Heart right ventricle (tissue), 16 donors: ENCODE measurements around the gene TSTD2. TPM values are rescaled to one million over a fixed set of nuclear protein-coding genes. Genes with fewer than 3 reads are reported as not detected.
A peak's percentile ranks its signal among the peaks of the same experiment; 100 is the strongest.

Source experiments
- ATAC-seq, 8 donors: fragments of 200-7000 bp; cut with Tn5 transposase; one replicate each; pipeline ENCODE4 v1.9.1; 2020; ENCODE audit warnings: mild to moderate bottlenecking in 8 of 8, moderate library complexity in 8 of 8, moderate number of reproducible peaks in 1 of 8
- DNase-seq, 2 donors: peaks; one replicate each; pipeline ENCODE4 v3.0.0-alpha.2; 2020
- H3K27ac ChIP-seq, 10 donors: fragments of 200-600 bp; sonication (generic) in 2 of 10; one replicate each; pipeline versions ENCODE4 v1.5.0 to v1.8.0; 2020 to 2022; ENCODE audit warnings: mild to moderate bottlenecking in 3 of 10
- H3K27me3 ChIP-seq, 7 donors: fragments of 200-600 bp; one replicate each; pipeline ENCODE4 v1.8.0; 2021 to 2022; ENCODE audit warnings: mild to moderate bottlenecking in 2 of 7
- H3K36me3 ChIP-seq, 9 donors: fragments of 200-600 bp; sonication (generic) in 1 of 9; one replicate each; pipeline versions ENCODE4 v1.5.0 to v1.8.0; 2020 to 2022; ENCODE audit warnings: mild to moderate bottlenecking in 2 of 9
- H3K4me1 ChIP-seq, 9 donors: fragments of 200-600 bp; sonication (generic) in 1 of 9; one replicate each; pipeline versions ENCODE4 v1.5.0 to v1.8.0; 2020 to 2022; ENCODE audit warnings: mild to moderate bottlenecking in 4 of 9
- H3K4me3 ChIP-seq, 10 donors: fragments of 200-600 bp; sonication (generic) in 2 of 10; one replicate each; pipeline versions ENCODE4 v1.5.0 to v1.8.0; 2020 to 2022; ENCODE audit warnings: mild to moderate bottlenecking in 7 of 10, moderate library complexity in 2 of 10
- H3K9me3 ChIP-seq, 11 donors: fragments of 200-600 bp in 10 of 11; sonication (generic) in 2 of 11; one replicate each; pipeline versions ENCODE4 v1.5.0 to v1.8.0; 2013 to 2022; ENCODE audit warnings: mild to moderate bottlenecking in 2 of 11, control low read depth in 1 of 11, moderate library complexity in 1 of 11
- CTCF ChIP-seq, 9 donors: fragments of 200-600 bp; sonication (generic) in 2 of 9; IDR thresholded peaks; one replicate each; pipeline versions ENCODE4 v1.5.0 to v1.8.0; 2021 to 2022; ENCODE audit warnings: antibody characterized with exemption in 9 of 9, mild to moderate bottlenecking in 5 of 9, moderate library complexity in 1 of 9
- WGBS, 2 donors: extraction: QIAGEN DNeasy Blood & Tissue Kit; methylation state at CpG; one replicate each; pipeline ENCODE4 v1.1.7; 2013; ENCODE audit warnings: inconsistent platforms in 1 of 2; 5-methylcytosine and 5-hydroxymethylcytosine counted together
- intact Hi-C, 10 donors: fragments of 100-400 bp; cut with DNase I; formaldehyde crosslinking; loops; one replicate each; pipeline versions ENCODE4 v1.11.1 to v1.14.2; 2022
- polyA plus RNA-seq, 2 donors: library from polyadenylated mRNA; stranded (reverse); fragments of 200-250 nt; gene quantifications; one replicate each; pipeline ENCODE4 v1.2.3, GENCODE V29; 2013
- total RNA-seq, 10 donors: library from RNA; stranded (reverse); fragmentation: NEBNext Ultra II Directional in 3 of 10; extraction: Animal tissue kit (Norgen Biotek cat#: 25700) in 3 of 10; gene quantifications; one replicate each; pipeline versions ENCODE4 v1.2.1 to v1.2.4, GENCODE V29; 2021 to 2023
- donor health status: Arrhythmogenic right ventricular cardiomyopathy.
- donor health status: ischemic (EF 13 %, LVEDD 7.1; RV severe dilation, severe dysfunction).
- donor health status: healthy with polysubstance abuse.
- donor health status: DM: no; HTN: yes; CAD: no.
- donor health status: DM: no; HTN: no; CAD: no.
- donor health status: ischemic (EF 25% LVEDD 6.9; RV normal size, moderate dysfunction).
- donor health status: ischemic (EF 25% LVEDD 5.7; RV mildly dilated, moderate dysfunction).
- donor health status: healthy.
- donor health status: DM: yes; HTN: yes; CAD: no.
- donor health status: Ischemic cardiomyopathy.
- donor health status: ischemic (EF 35%, LVEDD 5.7; RV mildly dilated, moderate dysfunction).
- donor health status: nonischemic (EF 11% LVEDD 7.7; RV severe dilation, severe dysfunction).
- donor health status: DM: yes; HTN: yes; CAD: no.
- donor health status: PGD.
- donor health status: ischemic (EF 29% LVEDD 5.4; RV normal size, mild dysfunction).
- donor health status: nonischemic (EF 23%, LVEDD 6.1; RV moderate dilation, normal function).

The TSTD2 gene
- total and polyA plus RNA-seq, 12 donors: 8.5 to 29.4 (median 22.8) TPM

- H3K27ac ChIP-seq: peak overlapping the region; percentile 26 to 90 (median 83)
- ATAC-seq: no peak
- no peaks in the 10 kb centered on the region for H3K9me3 ChIP-seq
- peaks cover 20 to 80% (median 65%) of the 10 kb centered on the region in 9 donors for H3K4me1 ChIP-seq
- intact Hi-C loops: loop anchor here in 3 of 10 donors (2.0 to 5.0 kb wide), 3 partner anchors 39 to 56 kb away; partner anchors contain the start of gene TMOD1 (in 1 of the 3)
- H3K27me3 ChIP-seq: no peaks in the 10 kb centered on the region
- no peak for TF ChIP-seq CTCF (IDR thresholded peaks at IDR 0.05)
- 50 to 63% methylated on average over 3 of the region's 3 CpGs for WGBS, 2 donors
- no peak for DNase-seq
- no peak overlapping the region for H3K4me3 ChIP-seq
- peaks cover 0 to 9% (median 0%) of the 10 kb centered on the region in 9 donors for H3K36me3 ChIP-seq
Observed at GRCh38 chr9:97558701-97559101, 74.5 kb downstream of the TSTD2 start.

- peak overlapping the region in 1 of 10 donors; percentile 4 for H3K4me3 ChIP-seq
- ATAC-seq (peak; percentile 59 to 92 (median 82)), DNase-seq (peak; percentile 69 to 72)
- peaks cover 20 to 71% (median 58%) of the 10 kb centered on the region in 9 donors for H3K4me1 ChIP-seq
- WGBS, 2 donors: 2 to 3% methylated on average over 7 of the region's 7 CpGs
- H3K27me3 ChIP-seq: no peaks in the 10 kb centered on the region
- H3K9me3 ChIP-seq: no peaks in the 10 kb centered on the region
- H3K27ac ChIP-seq: peak overlapping the region; percentile 65 to 90 (median 83)
- TF ChIP-seq CTCF (IDR thresholded peaks at IDR 0.05): no peak
- intact Hi-C loops: loop anchor here in 3 of 10 donors (1.0 to 5.0 kb wide), 5 partner anchors 21 to 55 kb away; partner anchors contain the start of gene TMOD1 (in 1 of the 3)
- peaks cover 0 to 16% (median 0%) of the 10 kb centered on the region in 9 donors for H3K36me3 ChIP-seq
Observed at GRCh38 chr9:97557606-97558095, 75.5 kb downstream of the TSTD2 start.

- Histone ChIP-seq H3K27ac (peak overlapping the region; percentile 65 to 90 (median 83)), H3K4me1 (peaks cover 20 to 71% (median 59%) of the 10 kb centered on the region in 9 donors), H3K27me3 (no peaks in the 10 kb centered on the region), H3K9me3 (no peaks in the 10 kb centered on the region), H3K36me3 (peaks cover 0 to 16% (median 0%) of the 10 kb centered on the region in 9 donors), H3K4me3 (no peak overlapping the region)
- DNase-seq (peak; percentile 54), ATAC-seq (peak in 7 of 8 donors; percentile 6 to 65 (median 40))
- TF ChIP-seq CTCF (IDR thresholded peaks at IDR 0.05): no peak
- 57 to 59% methylated on average over 15 of the region's 15 CpGs for WGBS, 2 donors
- intact Hi-C loops: loop anchor here in 3 of 10 donors (1.0 to 5.0 kb wide), 4 partner anchors 20 to 55 kb away; partner anchors contain the start of gene TMOD1 (in 1 of the 3)
Observed at GRCh38 chr9:97556721-97557605, 76.2 kb downstream of the TSTD2 start.

DNA sequence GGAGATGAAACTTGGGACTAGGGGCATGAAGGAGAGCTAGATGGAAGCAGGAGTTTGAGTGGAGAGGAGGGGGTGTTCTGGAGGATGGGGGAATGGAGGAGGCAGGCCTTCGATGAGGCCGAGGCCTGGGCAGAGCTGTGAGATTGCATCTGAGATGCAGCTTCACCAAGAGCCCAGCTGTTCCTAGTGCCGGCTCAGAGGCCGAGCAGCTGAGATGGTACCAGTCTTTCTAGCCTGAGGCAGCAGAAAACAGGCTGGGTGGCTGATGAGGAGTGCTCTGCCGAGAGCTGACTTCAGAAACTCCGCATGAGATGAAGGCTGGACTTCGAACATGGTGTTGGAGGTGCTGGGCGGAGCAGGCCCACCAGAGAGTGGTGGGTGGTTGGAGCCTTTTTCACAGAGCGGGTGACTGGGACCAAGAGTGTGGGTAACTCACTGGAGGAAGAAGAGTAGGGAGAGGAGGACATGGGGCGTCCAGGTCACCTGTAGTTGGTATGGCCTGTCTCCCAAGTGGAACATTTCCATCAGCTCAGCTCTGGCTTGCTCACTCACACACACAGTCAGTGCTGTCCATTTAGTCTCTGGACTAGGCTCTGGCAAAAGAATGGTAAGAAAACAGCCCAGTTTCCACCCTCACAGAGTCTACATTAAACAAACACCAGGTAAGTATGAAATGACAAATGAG lies 77.0 kb downstream of the TSTD2 start:
- DNase-seq (no peak), ATAC-seq (peak in 1 of 8 donors; percentile 3)
- peaks cover 0 to 10% (median 0%) of the 10 kb centered on the region in 9 donors for H3K36me3 ChIP-seq
- H3K27me3 ChIP-seq: no peaks in the 10 kb centered on the region
- 93 to 95% methylated on average over 10 of the region's 10 CpGs for WGBS, 2 donors
- no peak overlapping the region for H3K4me3 ChIP-seq
- intact Hi-C loops: loop anchor here in 3 of 10 donors (2.0 to 5.0 kb wide), 3 partner anchors 19 to 54 kb away; partner anchors contain the start of gene TMOD1 (in 1 of the 3)
- peaks cover 20 to 70% (median 55%) of the 10 kb centered on the region in 9 donors for H3K4me1 ChIP-seq
- TF ChIP-seq CTCF (IDR thresholded peaks at IDR 0.05): no peak
- H3K9me3 ChIP-seq: no peaks in the 10 kb centered on the region
- peak overlapping the region; percentile 8 to 90 (median 80) for H3K27ac ChIP-seq
